ENCODE results near the gene COL27A1.
A peak's percentile ranks its signal among the peaks of the same experiment; 100 is the strongest.

COL27A1 gene

GRCh38 chr9:114174876-114175771 lies 19.8 kb downstream of the COL27A1 start:
- H3K4me1 Mint-ChIP-seq, result no peaks in the 10 kb centered on the region
- no peaks in the 10 kb centered on the region for H3K27me3 Mint-ChIP-seq
- no peaks in the 10 kb centered on the region for H3K9me3 Mint-ChIP-seq
- no peaks in the 10 kb centered on the region for H3K36me3 Mint-ChIP-seq (ENCODE audit: low read depth)
- H3K4me3 Mint-ChIP-seq, result no peak overlapping the region
- H3K27ac Mint-ChIP-seq, result no peak overlapping the region
- ATAC-seq, result no peak
- DNase-seq, result no peak

GRCh38 chr9:114176624-114177291 lies 21.4 kb downstream of the COL27A1 start:
- DNase-seq (no peak), ATAC-seq (no peak)
- Mint-ChIP-seq H3K9me3 (no peaks in the 10 kb centered on the region), H3K27ac (no peak overlapping the region), H3K36me3 (ENCODE audit: low read depth) (no peaks in the 10 kb centered on the region), H3K4me1 (no peaks in the 10 kb centered on the region), H3K4me3 (no peak overlapping the region), H3K27me3 (no peaks in the 10 kb centered on the region)

- no peaks in the 10 kb centered on the region for H3K4me1 Mint-ChIP-seq
- ATAC-seq (no peak), DNase-seq (no peak)
- no peak overlapping the region for H3K4me3 Mint-ChIP-seq
- no peaks in the 10 kb centered on the region for H3K36me3 Mint-ChIP-seq (ENCODE audit: low read depth)
- H3K27ac Mint-ChIP-seq, result no peak overlapping the region
- H3K9me3 Mint-ChIP-seq, result no peaks in the 10 kb centered on the region
- no peaks in the 10 kb centered on the region for H3K27me3 Mint-ChIP-seq
Observed at GRCh38 chr9:114177423-114178064, 22.2 kb downstream of the COL27A1 start.

- H3K4me1 Mint-ChIP-seq, result no peaks in the 10 kb centered on the region
- H3K36me3 Mint-ChIP-seq (ENCODE audit: low read depth), result no peaks in the 10 kb centered on the region
- no peak overlapping the region for H3K4me3 Mint-ChIP-seq
- no peak overlapping the region for H3K27ac Mint-ChIP-seq
- no peak for ATAC-seq
- H3K27me3 Mint-ChIP-seq, result no peaks in the 10 kb centered on the region
- no peaks in the 10 kb centered on the region for H3K9me3 Mint-ChIP-seq
- no peak for DNase-seq
Observed at GRCh38 chr9:114178076-114178475, 22.7 kb downstream of the COL27A1 start.

- Mint-ChIP-seq H3K27ac (no peak overlapping the region), H3K4me3 (no peak overlapping the region), H3K4me1 (no peaks in the 10 kb centered on the region), H3K9me3 (no peaks in the 10 kb centered on the region), H3K36me3 (ENCODE audit: low read depth) (no peaks in the 10 kb centered on the region), H3K27me3 (no peaks in the 10 kb centered on the region)
- DNase-seq (no peak), ATAC-seq (no peak)
Observed at GRCh38 chr9:114178756-114179450, 23.6 kb downstream of the COL27A1 start.

- no peaks in the 10 kb centered on the region for H3K9me3 Mint-ChIP-seq
- H3K4me3 Mint-ChIP-seq, result no peak overlapping the region
- H3K4me1 Mint-ChIP-seq, result no peaks in the 10 kb centered on the region
- ATAC-seq (no peak), DNase-seq (no peak)
- no peaks in the 10 kb centered on the region for H3K36me3 Mint-ChIP-seq (ENCODE audit: low read depth)
- H3K27me3 Mint-ChIP-seq, result no peaks in the 10 kb centered on the region
- no peak overlapping the region for H3K27ac Mint-ChIP-seq
Observed at GRCh38 chr9:114179516-114179915, 24.2 kb downstream of the COL27A1 start.

GRCh38 chr9:114180696-114181606 lies 25.6 kb downstream of the COL27A1 start:
- H3K9me3 Mint-ChIP-seq, result no peaks in the 10 kb centered on the region
- no peaks in the 10 kb centered on the region for H3K4me1 Mint-ChIP-seq
- no peaks in the 10 kb centered on the region for H3K36me3 Mint-ChIP-seq (ENCODE audit: low read depth)
- no peaks in the 10 kb centered on the region for H3K27me3 Mint-ChIP-seq
- ATAC-seq (no peak), DNase-seq (no peak)
- H3K27ac Mint-ChIP-seq, result no peak overlapping the region
- H3K4me3 Mint-ChIP-seq, result no peak overlapping the region

- Mint-ChIP-seq H3K4me3 (no peak overlapping the region), H3K36me3 (ENCODE audit: low read depth) (no peaks in the 10 kb centered on the region), H3K9me3 (no peaks in the 10 kb centered on the region), H3K27me3 (no peaks in the 10 kb centered on the region), H3K4me1 (no peaks in the 10 kb centered on the region), H3K27ac (no peak overlapping the region)
- no peak for ATAC-seq
- DNase-seq, result no peak
Observed at GRCh38 chr9:114181607-114182409, 26.5 kb downstream of the COL27A1 start.

- no peak for ATAC-seq
- Mint-ChIP-seq H3K4me1 (no peaks in the 10 kb centered on the region), H3K27ac (no peak overlapping the region), H3K9me3 (no peaks in the 10 kb centered on the region), H3K27me3 (no peaks in the 10 kb centered on the region), H3K36me3 (ENCODE audit: low read depth) (no peaks in the 10 kb centered on the region), H3K4me3 (no peak overlapping the region)
- DNase-seq, result no peak
Observed at GRCh38 chr9:114183006-114183405, 27.7 kb downstream of the COL27A1 start.

GRCh38 chr9:114184071-114184470 lies 28.7 kb downstream of the COL27A1 start:
- peaks cover 5% of the 10 kb centered on the region for H3K9me3 Mint-ChIP-seq
- no peaks in the 10 kb centered on the region for H3K36me3 Mint-ChIP-seq (ENCODE audit: low read depth)
- no peaks in the 10 kb centered on the region for H3K27me3 Mint-ChIP-seq
- ATAC-seq, result no peak
- no peak overlapping the region for H3K27ac Mint-ChIP-seq
- DNase-seq, result no peak
- no peaks in the 10 kb centered on the region for H3K4me1 Mint-ChIP-seq
- H3K4me3 Mint-ChIP-seq, result no peak overlapping the region

- Mint-ChIP-seq H3K36me3 (ENCODE audit: low read depth) (no peaks in the 10 kb centered on the region), H3K27me3 (no peaks in the 10 kb centered on the region), H3K4me3 (no peak overlapping the region), H3K9me3 (peaks cover 5% of the 10 kb centered on the region), H3K27ac (no peak overlapping the region), H3K4me1 (no peaks in the 10 kb centered on the region)
- no peak for DNase-seq
- ATAC-seq, result no peak
Observed at GRCh38 chr9:114184866-114185265, 29.5 kb downstream of the COL27A1 start.

- peaks cover 3% of the 10 kb centered on the region for H3K36me3 Mint-ChIP-seq (ENCODE audit: low read depth)
- no peak overlapping the region for H3K4me3 Mint-ChIP-seq
- ATAC-seq (peak; percentile 18), DNase-seq (no peak)
- H3K27me3 Mint-ChIP-seq, result no peaks in the 10 kb centered on the region
- H3K27ac Mint-ChIP-seq, result no peak overlapping the region
- peaks cover 10% of the 10 kb centered on the region for H3K9me3 Mint-ChIP-seq
- H3K4me1 Mint-ChIP-seq, result no peaks in the 10 kb centered on the region
Observed at GRCh38 chr9:114185570-114186490, 30.5 kb downstream of the COL27A1 start.
